ENCODE measurements around the gene YTHDC2.

DNA sequence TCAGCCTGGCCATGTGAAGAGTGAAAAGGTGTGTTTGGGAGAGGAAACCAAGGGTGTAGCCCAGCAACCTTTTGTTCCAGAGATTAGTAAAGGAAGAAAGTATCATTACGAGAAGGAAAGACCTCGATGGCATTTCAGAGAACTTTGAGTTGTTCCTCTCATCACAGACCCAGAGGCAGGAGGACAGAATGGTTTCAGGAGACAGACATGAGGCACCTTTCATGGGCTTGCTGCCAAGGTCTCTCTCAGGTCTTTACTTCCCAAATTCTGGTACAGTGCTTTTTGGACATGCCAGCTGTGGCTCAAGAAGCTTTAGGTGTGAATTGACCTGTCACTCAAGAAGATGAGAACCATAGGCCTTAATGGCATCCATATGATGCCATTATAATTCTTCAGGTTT is 22.5 kb upstream of the YTHDC2 start:
- TF ChIP-seq POLR2A (IDR thresholded peaks at IDR 0.05): no peak
- TF ChIP-seq, protein P1, sequence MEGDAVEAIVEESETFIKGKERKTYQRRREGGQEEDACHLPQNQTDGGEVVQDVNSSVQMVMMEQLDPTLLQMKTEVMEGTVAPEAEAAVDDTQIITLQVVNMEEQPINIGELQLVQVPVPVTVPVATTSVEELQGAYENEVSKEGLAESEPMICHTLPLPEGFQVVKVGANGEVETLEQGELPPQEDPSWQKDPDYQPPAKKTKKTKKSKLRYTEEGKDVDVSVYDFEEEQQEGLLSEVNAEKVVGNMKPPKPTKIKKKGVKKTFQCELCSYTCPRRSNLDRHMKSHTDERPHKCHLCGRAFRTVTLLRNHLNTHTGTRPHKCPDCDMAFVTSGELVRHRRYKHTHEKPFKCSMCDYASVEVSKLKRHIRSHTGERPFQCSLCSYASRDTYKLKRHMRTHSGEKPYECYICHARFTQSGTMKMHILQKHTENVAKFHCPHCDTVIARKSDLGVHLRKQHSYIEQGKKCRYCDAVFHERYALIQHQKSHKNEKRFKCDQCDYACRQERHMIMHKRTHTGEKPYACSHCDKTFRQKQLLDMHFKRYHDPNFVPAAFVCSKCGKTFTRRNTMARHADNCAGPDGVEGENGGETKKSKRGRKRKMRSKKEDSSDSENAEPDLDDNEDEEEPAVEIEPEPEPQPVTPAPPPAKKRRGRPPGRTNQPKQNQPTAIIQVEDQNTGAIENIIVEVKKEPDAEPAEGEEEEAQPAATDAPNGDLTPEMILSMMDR (IDR thresholded peaks at IDR 0.05): no peak
